HS-27A (cell line): Measurements from ENCODE around the gene CCDC141.

Source experiments
- DNase-seq: peaks from one replicate; pipeline ENCODE4 v3.0.0-alpha.2; 2012; ENCODE audit warnings: low read depth, missing footprints

Gene CCDC141

GRCh38 chr2:178962805-178963433 lies 87.0 kb downstream of the CCDC141 start:
- DNase-seq, result no peak

- DNase-seq, result no peak
These were observed 87.8 kb downstream of the CCDC141 start for GRCh38 chr2:178962152-178962551.

GRCh38 chr2:178954049-178954448 lies 95.9 kb downstream of the CCDC141 start:
- DNase-seq, result no peak

GRCh38 chr2:178951266-178952006 lies 98.5 kb downstream of the CCDC141 start:
- no peak for DNase-seq

- DNase-seq, result no peak
These were observed 100.4 kb downstream of the CCDC141 start for GRCh38 chr2:178949584-178949983.

- DNase-seq, result no peak
These were observed 100.8 kb downstream of the CCDC141 start for GRCh38 chr2:178949151-178949550.

GRCh38 chr2:178947006-178947405 lies 102.9 kb downstream of the CCDC141 start:
- DNase-seq, result no peak

- no peak for DNase-seq
These were observed 103.4 kb downstream of the CCDC141 start for GRCh38 chr2:178946494-178946893.

GRCh38 chr2:178943745-178944144 lies 106.2 kb downstream of the CCDC141 start:
- DNase-seq, result no peak

GRCh38 chr2:178934571-178934970 lies 115.4 kb downstream of the CCDC141 start:
- no peak for DNase-seq

GRCh38 chr2:178933493-178933892 lies 116.4 kb downstream of the CCDC141 start:
- DNase-seq, result no peak

- no peak for DNase-seq
These were observed 121.9 kb downstream of the CCDC141 start for GRCh38 chr2:178928077-178928476.

- no peak for DNase-seq
These were observed 122.8 kb downstream of the CCDC141 start for GRCh38 chr2:178927173-178927572.

- no peak for DNase-seq
These were observed 125.1 kb downstream of the CCDC141 start for GRCh38 chr2:178924817-178925216.

GRCh38 chr2:178923546-178923945 lies 126.4 kb downstream of the CCDC141 start:
- no peak for DNase-seq

GRCh38 chr2:178920916-178921513 lies 128.9 kb downstream of the CCDC141 start:
- no peak for DNase-seq

- DNase-seq, result no peak
These were observed 132.4 kb downstream of the CCDC141 start for GRCh38 chr2:178917555-178917954.

- DNase-seq, result no peak
These were observed 134.3 kb downstream of the CCDC141 start for GRCh38 chr2:178915423-178916173.

- peak; percentile 35 for DNase-seq
These were observed 135.6 kb downstream of the CCDC141 start for GRCh38 chr2:178914259-178914849.

- no peak for DNase-seq
These were observed 136.9 kb downstream of the CCDC141 start for GRCh38 chr2:178913049-178913441.

- DNase-seq, result no peak
These were observed 137.4 kb downstream of the CCDC141 start for GRCh38 chr2:178912416-178913048.

- no peak for DNase-seq
These were observed 138.9 kb downstream of the CCDC141 start for GRCh38 chr2:178911039-178911438.
